Measurements from ENCODE around the gene SORCS2. TPM values are rescaled to one million over a fixed set of nuclear protein-coding genes. Genes with fewer than 3 reads are reported as not detected.

Gene SORCS2
- total RNA-seq, 1 donor from 2014 or later: 13.8 TPM

GRCh38 chr4:7261536-7261935, 69.2 kb downstream of the SORCS2 start:
- peaks cover 14% of the 10 kb centered on the region for H3K9me3 Mint-ChIP-seq (ENCODE audit: unreplicated experiment)

GRCh38 chr4:7262134-7262533, 69.8 kb downstream of the SORCS2 start:
- Histone ChIP-seq H3K9ac (ENCODE audit: low read length) (no peak overlapping the region), H3K4me3 (ENCODE audit: insufficient read depth, low read depth, low read length) (no peak overlapping the region), H3K4me2 (ENCODE audit: low read length) (no peak overlapping the region), H3K27ac (ENCODE audit: low read depth, low read length) (no peak overlapping the region), H4K20me1 (ENCODE audit: insufficient read depth, low read length) (peaks cover 16% of the 10 kb centered on the region), H3K79me2 (ENCODE audit: insufficient read depth, low read length) (peaks cover 4% of the 10 kb centered on the region), H3K36me3 (ENCODE audit: insufficient read depth, low read length) (no peaks in the 10 kb centered on the region), H2AFZ (ENCODE audit: low read depth, low read length) (no peak overlapping the region), H3K27me3 (ENCODE audit: insufficient read depth, low read length) (no peaks in the 10 kb centered on the region), H3K9me3 (ENCODE audit: insufficient read depth, low read depth, low read length) (no peaks in the 10 kb centered on the region), H3K4me1 (ENCODE audit: insufficient read depth, low read length) (peaks cover 25% of the 10 kb centered on the region)
- TF ChIP-seq EZH2 (IDR thresholded peaks at IDR 0.05; ENCODE audit: insufficient read depth, low read length) (no peak), CTCF (IDR thresholded peaks at IDR 0.05; ENCODE audit: insufficient read depth, low read depth, low read length) (no peak)
- Mint-ChIP-seq H3K27me3 (ENCODE audit: low read depth, unreplicated experiment) (peaks cover 5% of the 10 kb centered on the region), H3K27ac (ENCODE audit: unreplicated experiment) (no peak overlapping the region), H3K9me3 (ENCODE audit: unreplicated experiment) (peaks cover 14% of the 10 kb centered on the region), H3K36me3 (ENCODE audit: low read depth, unreplicated experiment) (peaks cover 15% of the 10 kb centered on the region), H3K4me3 (ENCODE audit: unreplicated experiment) (no peak overlapping the region), H3K4me1 (ENCODE audit: low read depth, unreplicated experiment) (peaks cover 28% of the 10 kb centered on the region)
- no peak for DNase-seq (ENCODE audit: low read depth)
- FAIRE-seq: no peak

More at GRCh38 chr4:7261536-7261935, 69.2 kb downstream of the SORCS2 start:
- DNase-seq (ENCODE audit: low read depth) (no peak), FAIRE-seq (no peak)
- no peak overlapping the region for H3K4me3 Mint-ChIP-seq (ENCODE audit: unreplicated experiment)
- H3K27me3 Mint-ChIP-seq (ENCODE audit: low read depth, unreplicated experiment): peaks cover 5% of the 10 kb centered on the region
- H3K27ac ChIP-seq (ENCODE audit: low read depth, low read length): no peak overlapping the region
- H3K4me1 ChIP-seq (ENCODE audit: insufficient read depth, low read length): peaks cover 20% of the 10 kb centered on the region
- TF ChIP-seq EZH2 (IDR thresholded peaks at IDR 0.05; ENCODE audit: insufficient read depth, low read length): no peak
- no peak for TF ChIP-seq CTCF (IDR thresholded peaks at IDR 0.05; ENCODE audit: insufficient read depth, low read depth, low read length)
- peaks cover 16% of the 10 kb centered on the region for H3K36me3 Mint-ChIP-seq (ENCODE audit: low read depth, unreplicated experiment)
- H3K79me2 ChIP-seq (ENCODE audit: insufficient read depth, low read length): peaks cover 4% of the 10 kb centered on the region
- H3K4me3 ChIP-seq (ENCODE audit: insufficient read depth, low read depth, low read length): no peak overlapping the region
- no peak overlapping the region for H3K4me2 ChIP-seq (ENCODE audit: low read length)
- H3K27me3 ChIP-seq (ENCODE audit: insufficient read depth, low read length): no peaks in the 10 kb centered on the region
- no peak overlapping the region for H3K27ac Mint-ChIP-seq (ENCODE audit: unreplicated experiment)
- H3K36me3 ChIP-seq (ENCODE audit: insufficient read depth, low read length): no peaks in the 10 kb centered on the region
- no peak overlapping the region for H3K9ac ChIP-seq (ENCODE audit: low read length)
- no peak overlapping the region for H2AFZ ChIP-seq (ENCODE audit: low read depth, low read length)
- no peaks in the 10 kb centered on the region for H3K9me3 ChIP-seq (ENCODE audit: insufficient read depth, low read depth, low read length)
- H3K4me1 Mint-ChIP-seq (ENCODE audit: low read depth, unreplicated experiment): peaks cover 25% of the 10 kb centered on the region
- peaks cover 16% of the 10 kb centered on the region for H4K20me1 ChIP-seq (ENCODE audit: insufficient read depth, low read length)

- FAIRE-seq: no peak
- TF ChIP-seq EZH2 (IDR thresholded peaks at IDR 0.05; ENCODE audit: insufficient read depth, low read length) (no peak), CTCF (IDR thresholded peaks at IDR 0.05; ENCODE audit: insufficient read depth, low read depth, low read length) (no peak)
Observed at GRCh38 chr4:7263166-7263565, 70.8 kb downstream of the SORCS2 start.

More at GRCh38 chr4:7263166-7263565, 70.8 kb downstream of the SORCS2 start:
- peaks cover 5% of the 10 kb centered on the region for H3K27me3 Mint-ChIP-seq (ENCODE audit: low read depth, unreplicated experiment)
- DNase-seq (ENCODE audit: low read depth): no peak
- peaks cover 14% of the 10 kb centered on the region for H3K9me3 Mint-ChIP-seq (ENCODE audit: unreplicated experiment)
- H4K20me1 ChIP-seq (ENCODE audit: insufficient read depth, low read length): peaks cover 16% of the 10 kb centered on the region
- peaks cover 30% of the 10 kb centered on the region for H3K4me1 Mint-ChIP-seq (ENCODE audit: low read depth, unreplicated experiment)
- peaks cover 4% of the 10 kb centered on the region for H3K79me2 ChIP-seq (ENCODE audit: insufficient read depth, low read length)
- no peak overlapping the region for H2AFZ ChIP-seq (ENCODE audit: low read depth, low read length)
- H3K27ac Mint-ChIP-seq (ENCODE audit: unreplicated experiment): no peak overlapping the region
- no peak overlapping the region for H3K9ac ChIP-seq (ENCODE audit: low read length)
- H3K4me1 ChIP-seq (ENCODE audit: insufficient read depth, low read length): peaks cover 27% of the 10 kb centered on the region
- H3K27me3 ChIP-seq (ENCODE audit: insufficient read depth, low read length): no peaks in the 10 kb centered on the region
- H3K36me3 Mint-ChIP-seq (ENCODE audit: low read depth, unreplicated experiment): peaks cover 16% of the 10 kb centered on the region
- no peaks in the 10 kb centered on the region for H3K36me3 ChIP-seq (ENCODE audit: insufficient read depth, low read length)
- H3K4me2 ChIP-seq (ENCODE audit: low read length): no peak overlapping the region
- no peak overlapping the region for H3K4me3 Mint-ChIP-seq (ENCODE audit: unreplicated experiment)
- H3K27ac ChIP-seq (ENCODE audit: low read depth, low read length): no peak overlapping the region
- H3K9me3 ChIP-seq (ENCODE audit: insufficient read depth, low read depth, low read length): no peaks in the 10 kb centered on the region
- H3K4me3 ChIP-seq (ENCODE audit: insufficient read depth, low read depth, low read length): no peak overlapping the region

Data from astrocyte (in vitro differentiated cells and primary cell).